Adipocyte (in vitro differentiated cells): Measurements from ENCODE around the gene ADAMTS4.
"Not testable (repeated sequence)": the region's sequence is repeated elsewhere in the genome, so short reads cannot be mapped to it uniquely, and the experiment has no call there.

Experiments
- DNase-seq: peaks from one replicate; pipeline ENCODE4 v3.0.0-alpha.2; 2015; ENCODE audit warnings: low read depth
- H3K27me3 ChIP-seq: replicated peaks from 2 replicates; pipeline ENCODE4 v1.7.0; 2013; ENCODE audit warnings: mild to moderate bottlenecking, low read length, moderate library complexity; ENCODE audit not compliant: control insufficient read depth, insufficient read depth
- H3K36me3 ChIP-seq: 2 replicates; pipeline ENCODE4 v1.7.0; 2013; ENCODE audit warnings: low read length, mild to moderate bottlenecking, moderate library complexity; ENCODE audit not compliant: control insufficient read depth, insufficient read depth, severe bottlenecking
- H3K4me1 ChIP-seq: 2 replicates; pipeline ENCODE4 v1.7.0; 2013; ENCODE audit warnings: mild to moderate bottlenecking, low read length, moderate library complexity; ENCODE audit not compliant: control insufficient read depth, insufficient read depth
- H3K4me3 ChIP-seq: 2 replicates; pipeline ENCODE4 v1.7.0; 2013; ENCODE audit warnings: mild to moderate bottlenecking, low read length, moderate library complexity
- H3K9ac ChIP-seq: 2 replicates; pipeline ENCODE4 v1.7.0; 2013; ENCODE audit warnings: mild to moderate bottlenecking, low read length, moderate library complexity
- H3K9me3 ChIP-seq: 2 replicates; pipeline ENCODE4 v1.7.0; 2013; ENCODE audit warnings: mild to moderate bottlenecking, low read length, moderate library complexity; ENCODE audit not compliant: control insufficient read depth

ADAMTS4 gene

DNA sequence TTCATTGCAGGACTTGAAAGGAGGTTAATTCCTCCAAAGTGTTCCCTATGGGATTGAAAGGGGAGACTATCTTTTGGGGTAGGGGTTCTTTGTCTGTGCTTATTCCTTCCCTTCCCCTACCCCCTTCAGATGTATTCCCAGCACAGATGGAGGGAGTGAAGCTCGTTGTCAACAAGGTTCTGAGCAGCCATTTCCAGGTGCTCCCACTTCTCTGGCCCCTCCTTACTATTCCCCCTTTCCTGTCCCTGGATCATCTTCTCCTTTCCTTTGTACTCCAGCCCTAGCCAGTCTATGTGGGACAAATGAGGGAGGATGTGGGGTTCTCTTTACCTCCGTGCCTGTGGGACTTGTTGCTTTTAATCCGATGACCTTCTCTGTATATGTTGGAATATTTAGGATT lies 27.9 kb upstream of the ADAMTS4 start:
- H3K36me3 ChIP-seq: peaks cover 26% of the 10 kb centered on the region
- peak overlapping the region; percentile 93 for H3K4me3 ChIP-seq
- DNase-seq: no peak
- H3K9me3 ChIP-seq: no peaks in the 10 kb centered on the region
- H3K27me3 ChIP-seq: no peaks in the 10 kb centered on the region
- H3K4me1 ChIP-seq: peaks cover 21% of the 10 kb centered on the region
- H3K9ac ChIP-seq: peak overlapping the region; percentile 90

GRCh38 chr1:161226320-161226711 lies 27.5 kb upstream of the ADAMTS4 start:
- Histone ChIP-seq H3K27me3 (no peaks in the 10 kb centered on the region), H3K36me3 (peaks cover 26% of the 10 kb centered on the region), H3K4me1 (peaks cover 21% of the 10 kb centered on the region), H3K9ac (peak overlapping the region; percentile 90), H3K9me3 (no peaks in the 10 kb centered on the region), H3K4me3 (peak overlapping the region; percentile 93)
- peak; percentile 12 for DNase-seq

GRCh38 chr1:161225534-161226319 lies 26.9 kb upstream of the ADAMTS4 start, which contains the start of gene TOMM40L:
Gene TOMM40L (plus strand): TSS chr1:161226060. CDS start chr1:161226490, 430 bp downstream.
- H3K36me3 ChIP-seq: peaks cover 26% of the 10 kb centered on the region

DNA sequence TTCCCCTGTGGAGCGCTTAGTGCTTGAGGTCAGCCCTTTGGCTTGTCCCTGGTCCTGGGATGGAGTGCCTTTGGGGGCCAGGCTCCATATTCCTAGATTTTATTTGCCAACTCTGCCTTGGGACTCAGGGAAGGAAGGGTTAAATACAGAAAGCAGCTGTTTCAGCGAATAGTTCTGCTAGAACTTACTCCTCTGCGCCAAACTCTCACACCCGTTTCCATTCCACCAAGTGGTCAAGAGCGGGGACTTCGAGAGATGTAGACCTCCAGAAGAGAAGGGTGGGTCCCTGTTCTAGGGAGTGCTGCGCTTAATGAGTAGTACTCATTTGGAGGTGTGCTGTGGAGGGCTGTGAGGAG lies 26.3 kb upstream of the ADAMTS4 start:
- Histone ChIP-seq H3K9ac (peak overlapping the region; percentile 54), H3K4me3 (peak overlapping the region; percentile 4), H3K9me3 (no peaks in the 10 kb centered on the region), H3K27me3 (no peaks in the 10 kb centered on the region), H3K4me1 (peaks cover 21% of the 10 kb centered on the region), H3K36me3 (peaks cover 23% of the 10 kb centered on the region)
- no peak for DNase-seq

More at GRCh38 chr1:161225534-161226319, 26.9 kb upstream of the ADAMTS4 start, which contains the start of gene TOMM40L:
- H3K9ac ChIP-seq: peak within 1 kb of the TSS; percentile 90
- H3K27me3 ChIP-seq: no peaks in the 10 kb centered on the region
- H3K4me1 ChIP-seq: peaks cover 21% of the 10 kb centered on the region
- DNase-seq: peak; percentile 98
- H3K9me3 ChIP-seq: no peaks in the 10 kb centered on the region
- H3K4me3 ChIP-seq: peak within 1 kb of the TSS; percentile 93

DNA sequence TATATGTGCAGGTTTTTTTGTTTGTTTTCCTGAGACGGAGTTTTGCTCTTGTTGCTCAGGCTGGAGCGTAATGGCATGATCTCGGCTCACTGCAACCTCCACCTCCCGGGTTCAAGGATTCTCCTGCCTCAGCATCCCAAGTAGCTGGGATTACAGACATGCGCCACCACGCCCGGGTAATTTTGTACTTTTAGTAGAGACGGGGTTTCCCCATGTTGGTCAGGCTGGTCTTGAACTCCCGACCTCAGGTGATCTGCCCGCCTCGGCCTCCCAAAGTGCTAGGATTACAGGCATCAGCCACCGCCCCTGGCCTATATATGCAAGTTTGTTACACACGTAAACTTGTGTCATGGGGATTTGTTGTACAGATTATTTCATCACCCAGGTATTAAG lies 25.8 kb upstream of the ADAMTS4 start:
- H3K4me3 ChIP-seq, DNase-seq, H3K9me3 ChIP-seq, H3K9ac ChIP-seq, H3K27me3 ChIP-seq: not testable (repeated sequence)
- H3K36me3 ChIP-seq: peaks cover 19% of the 10 kb centered on the region
- peaks cover 21% of the 10 kb centered on the region for H3K4me1 ChIP-seq

DNA sequence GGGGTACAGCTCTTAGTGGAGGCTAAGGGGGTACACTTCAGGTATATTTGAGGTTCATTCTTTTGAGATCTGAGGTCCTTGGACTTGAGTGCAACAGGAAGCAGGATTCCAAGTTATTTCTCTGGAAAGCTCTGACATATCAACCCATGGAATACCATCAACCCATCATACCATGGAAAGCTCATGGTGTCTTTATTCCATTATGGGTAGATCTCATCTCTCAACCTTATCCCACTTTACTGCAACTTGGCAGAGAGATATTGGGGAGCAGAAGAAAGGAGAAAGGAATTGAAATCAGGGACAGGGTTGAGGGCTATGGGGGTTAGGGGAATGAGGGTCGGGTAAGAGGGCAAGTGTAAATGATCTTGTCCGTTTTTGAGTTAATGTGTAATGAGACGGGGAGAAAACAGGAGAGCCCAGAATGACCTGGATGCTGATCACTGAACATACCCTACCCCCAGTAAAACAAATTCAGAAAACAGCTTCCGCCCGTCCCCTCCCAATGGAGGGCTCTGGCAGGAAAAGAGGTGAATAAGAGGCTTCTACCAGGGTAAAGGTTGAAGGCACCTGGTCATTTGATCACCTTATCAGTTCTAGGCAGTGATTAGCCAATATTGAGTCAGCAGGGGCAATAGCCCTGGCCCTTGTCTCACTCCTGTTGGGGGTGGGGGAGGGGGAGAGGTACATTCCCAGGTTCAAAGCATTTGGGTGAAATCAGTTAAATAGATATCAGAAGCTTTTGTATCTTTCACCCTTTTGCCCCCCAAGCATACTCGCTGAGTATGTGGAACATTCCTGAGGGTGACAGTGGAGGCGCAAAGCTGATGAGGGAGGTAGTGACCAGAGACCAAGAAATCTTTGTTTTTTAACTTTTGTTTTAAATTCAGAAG lies 25.2 kb upstream of the ADAMTS4 start:
- Histone ChIP-seq H3K9ac (no peak overlapping the region), H3K36me3 (peaks cover 12% of the 10 kb centered on the region), H3K9me3 (no peaks in the 10 kb centered on the region), H3K4me3 (no peak overlapping the region), H3K27me3 (no peaks in the 10 kb centered on the region), H3K4me1 (peaks cover 25% of the 10 kb centered on the region)
- DNase-seq: no peak

DNA sequence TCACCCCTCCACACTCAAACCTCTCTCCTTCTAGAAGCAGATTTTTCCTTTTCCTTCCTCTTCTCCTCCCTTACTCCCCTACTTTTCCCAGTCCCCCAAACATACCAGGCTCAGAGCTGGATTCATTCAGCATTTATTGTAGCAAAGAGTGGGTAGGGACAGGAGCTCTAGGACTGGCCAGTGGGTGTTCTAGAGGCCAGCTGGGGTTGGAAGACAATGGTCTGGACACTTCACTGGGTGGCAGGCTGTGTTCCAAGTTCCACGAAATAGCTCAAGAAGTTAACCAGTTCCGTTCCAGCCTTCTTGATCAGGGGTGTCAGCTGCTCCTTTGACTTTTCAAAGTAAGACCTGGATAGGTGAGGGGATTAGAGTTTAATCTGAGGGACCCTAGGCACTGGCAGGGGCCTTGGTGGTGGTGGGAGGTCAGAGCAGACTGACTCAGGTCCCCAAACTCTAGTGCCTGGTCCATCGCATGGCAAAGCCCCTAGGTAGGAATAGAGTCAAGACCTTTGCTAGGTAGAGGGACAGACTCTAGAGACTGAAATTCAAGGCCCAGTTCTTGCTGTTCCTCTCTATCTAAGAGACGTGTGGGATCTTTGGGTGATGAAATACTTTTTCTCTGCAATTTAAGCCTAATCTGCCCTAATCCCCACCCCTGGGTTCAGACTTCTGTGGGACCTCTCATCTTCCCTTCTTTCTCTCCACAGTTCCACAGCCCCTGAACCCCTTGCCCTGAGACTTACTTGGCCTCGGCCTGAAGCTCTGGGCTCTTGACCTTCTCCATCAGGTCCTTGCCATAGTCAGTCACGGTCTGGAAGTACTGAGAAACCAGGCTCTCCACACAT lies 23.5 kb upstream of the ADAMTS4 start:
- no peak overlapping the region for H3K4me3 ChIP-seq
- H3K36me3 ChIP-seq: no peaks in the 10 kb centered on the region
- no peaks in the 10 kb centered on the region for H3K27me3 ChIP-seq
- H3K4me1 ChIP-seq: peaks cover 36% of the 10 kb centered on the region
- H3K9me3 ChIP-seq: no peaks in the 10 kb centered on the region
- H3K9ac ChIP-seq: no peak overlapping the region
- DNase-seq: no peak

DNA sequence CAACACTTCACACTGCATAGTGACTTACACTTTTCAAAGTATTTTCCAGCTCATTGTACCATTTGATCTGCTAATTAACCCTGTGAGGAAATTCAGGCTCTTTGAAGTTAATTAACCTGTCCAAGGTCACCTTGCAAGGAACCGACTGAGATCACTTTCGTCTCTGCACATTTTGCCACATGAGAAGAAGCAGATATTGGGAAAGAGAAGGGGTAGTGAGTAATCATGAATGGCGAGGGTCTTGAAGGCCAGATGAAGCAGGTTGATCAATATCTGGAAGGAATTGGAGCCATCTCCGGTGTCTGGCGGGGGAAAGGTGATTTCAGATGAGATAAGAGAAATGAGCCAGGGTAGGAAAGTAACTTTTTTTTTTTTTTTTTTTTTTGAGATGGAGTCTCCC lies 21.1 kb upstream of the ADAMTS4 start:
- Histone ChIP-seq H3K9ac (no peak overlapping the region), H3K36me3 (peaks cover 5% of the 10 kb centered on the region), H3K4me1 (peaks cover 44% of the 10 kb centered on the region), H3K9me3 (no peaks in the 10 kb centered on the region), H3K4me3 (no peak overlapping the region), H3K27me3 (no peaks in the 10 kb centered on the region)
- no peak for DNase-seq

DNA sequence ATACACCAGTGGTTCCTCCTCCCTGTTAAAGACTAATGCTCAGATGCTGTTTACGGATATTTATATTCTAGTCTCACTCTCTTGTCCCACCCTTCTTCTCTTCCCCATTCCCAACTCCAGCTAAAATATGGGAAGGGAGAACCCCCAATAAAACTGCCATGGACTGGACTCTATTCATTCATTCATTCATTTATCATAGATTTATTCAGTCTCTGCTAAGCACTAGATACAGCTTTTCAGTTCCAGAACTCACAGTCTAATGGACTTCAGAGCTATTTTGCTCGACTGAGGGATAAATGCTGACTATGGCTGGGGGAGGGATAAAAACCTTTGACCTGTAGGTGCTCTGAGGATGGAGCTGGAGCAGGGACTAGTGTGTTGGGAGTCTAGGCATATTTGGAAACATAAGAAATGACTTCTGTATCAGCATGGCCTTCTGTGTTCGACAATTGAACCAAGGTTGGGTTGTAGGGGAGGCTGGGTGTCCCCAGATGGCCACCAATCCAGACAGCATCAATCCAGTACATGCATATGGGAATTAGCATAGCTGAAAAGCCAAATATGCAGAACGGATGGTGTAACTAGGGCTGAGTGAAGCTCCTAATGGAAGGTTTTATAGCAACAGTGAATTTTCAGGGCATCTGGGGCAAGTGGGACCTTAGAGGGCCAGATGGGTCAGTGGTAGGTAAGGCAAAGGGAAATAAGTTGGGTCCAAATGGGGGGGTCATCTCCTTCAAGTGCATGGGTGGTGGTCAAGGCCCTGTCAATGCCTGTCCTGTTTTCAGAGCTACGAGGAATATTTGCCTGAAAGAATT lies 20.4 kb upstream of the ADAMTS4 start:
- Histone ChIP-seq H3K27me3 (no peaks in the 10 kb centered on the region), H3K36me3 (peaks cover 10% of the 10 kb centered on the region), H3K9ac (no peak overlapping the region), H3K4me1 (peaks cover 44% of the 10 kb centered on the region), H3K9me3 (no peaks in the 10 kb centered on the region), H3K4me3 (no peak overlapping the region)
- DNase-seq: no peak

DNA sequence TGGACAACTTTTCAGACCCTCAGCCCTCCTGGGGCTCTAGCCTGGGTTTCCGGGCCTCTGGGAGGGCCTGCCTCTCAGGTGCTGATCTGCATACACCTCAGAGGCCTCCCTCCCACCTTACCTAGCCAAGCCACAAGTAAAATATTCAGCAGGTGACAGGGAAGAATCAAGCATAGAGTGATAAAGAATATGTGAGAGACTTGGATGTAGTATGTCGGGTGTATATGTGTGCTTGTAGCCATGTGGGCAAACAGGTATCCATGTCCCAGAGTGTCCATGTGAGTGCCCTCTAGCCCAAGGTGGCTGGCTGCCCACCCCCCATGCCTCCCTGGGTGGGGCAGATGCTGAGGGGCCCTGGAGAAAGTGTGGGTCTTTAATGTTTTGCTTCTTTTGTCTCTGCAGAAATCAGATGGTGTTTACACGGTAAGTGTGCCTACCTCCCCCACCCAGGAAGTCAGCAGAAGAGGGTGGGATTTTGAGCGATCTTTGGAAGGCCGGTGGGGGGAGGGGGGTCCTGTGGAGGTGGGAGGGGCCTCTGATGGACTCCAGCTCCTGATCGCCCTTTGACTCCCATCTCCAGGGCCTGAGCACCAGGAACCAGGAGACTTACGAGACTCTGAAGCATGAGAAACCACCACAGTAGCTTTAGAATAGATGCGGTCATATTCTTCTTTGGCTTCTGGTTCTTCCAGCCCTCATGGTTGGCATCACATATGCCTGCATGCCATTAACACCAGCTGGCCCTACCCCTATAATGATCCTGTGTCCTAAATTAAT lies 19.6 kb upstream of the ADAMTS4 start:
- H3K4me1 ChIP-seq: peaks cover 44% of the 10 kb centered on the region
- DNase-seq: no peak
- no peak overlapping the region for H3K4me3 ChIP-seq
- H3K9ac ChIP-seq: no peak overlapping the region
- H3K36me3 ChIP-seq: peaks cover 18% of the 10 kb centered on the region
- H3K9me3 ChIP-seq: no peaks in the 10 kb centered on the region
- H3K27me3 ChIP-seq: no peaks in the 10 kb centered on the region
